SKM-1 (cell line): ENCODE results near the gene OLFML2B.
A peak's percentile ranks its signal among the peaks of the same experiment; 100 is the strongest.
"Not testable (repeated sequence)": the region's sequence is repeated elsewhere in the genome, so short reads cannot be mapped to it uniquely, and the experiment has no call there.

Experiments
- DNase-seq: peaks from one replicate; lab custom pipeline; 2025; ENCODE audit not compliant: unreplicated experiment; lab: John Stamatoyannopoulos, UW

The OLFML2B gene

DNA sequence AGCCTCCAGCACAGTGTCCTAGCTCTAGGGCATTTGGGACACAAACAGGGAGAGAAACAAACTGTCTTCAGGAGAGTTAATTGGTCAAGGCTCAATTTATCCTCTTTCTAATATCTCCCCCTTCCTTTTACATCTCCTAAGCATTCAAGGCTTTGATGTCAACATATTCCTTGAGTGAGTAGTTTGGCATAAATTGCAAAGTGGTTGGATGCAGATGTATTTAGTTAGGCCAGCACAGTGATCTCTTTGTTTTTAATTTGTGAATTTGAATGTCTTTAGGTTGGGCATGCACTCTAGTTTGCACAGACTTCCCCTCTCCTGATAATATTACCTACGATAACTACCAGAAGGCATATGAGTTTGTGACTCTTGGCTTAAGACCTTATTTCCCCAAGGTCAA, 12.5 kb upstream of the OLFML2B start:
- no peak for DNase-seq

DNA sequence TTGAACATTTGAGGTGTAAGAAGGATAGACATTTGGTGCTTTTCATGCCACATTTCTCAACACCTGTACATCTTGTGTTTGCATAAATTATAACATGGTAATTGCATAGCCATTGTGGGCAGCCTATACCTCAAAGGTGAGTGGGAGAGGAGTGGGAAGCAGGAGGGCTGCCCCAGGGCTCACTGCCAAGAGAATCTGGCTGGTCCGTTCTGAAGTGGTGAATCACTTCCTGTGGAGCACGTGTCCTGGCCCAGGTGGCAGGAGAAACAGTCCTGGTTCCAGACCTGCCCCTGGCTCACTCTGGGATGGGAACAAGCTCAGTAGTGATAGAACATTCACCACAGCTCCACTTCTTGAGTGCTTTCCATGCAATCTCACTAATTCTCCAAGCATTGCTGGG, 11.6 kb upstream of the OLFML2B start:
- DNase-seq = no peak

DNA sequence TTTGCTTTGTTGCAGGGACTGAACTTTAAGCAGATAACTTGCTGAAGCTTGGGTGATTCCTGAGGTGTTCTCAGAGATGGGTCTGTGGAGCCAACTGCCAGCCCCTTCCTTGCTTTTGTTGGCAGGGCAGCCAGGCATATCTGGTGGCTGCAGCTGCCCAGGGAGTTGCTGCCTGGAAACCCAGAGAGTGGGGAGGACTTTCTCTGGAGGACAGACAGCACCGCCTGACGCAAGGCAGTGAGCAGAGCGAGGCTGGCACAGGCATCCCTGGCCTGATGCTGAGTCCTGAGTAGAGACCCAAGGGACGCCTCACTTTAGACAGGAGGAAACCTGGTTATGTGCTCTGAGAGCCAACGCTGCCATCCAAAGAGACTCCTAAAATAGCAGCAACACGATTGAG, 9.8 kb upstream of the OLFML2B start:
- no peak for DNase-seq

DNA sequence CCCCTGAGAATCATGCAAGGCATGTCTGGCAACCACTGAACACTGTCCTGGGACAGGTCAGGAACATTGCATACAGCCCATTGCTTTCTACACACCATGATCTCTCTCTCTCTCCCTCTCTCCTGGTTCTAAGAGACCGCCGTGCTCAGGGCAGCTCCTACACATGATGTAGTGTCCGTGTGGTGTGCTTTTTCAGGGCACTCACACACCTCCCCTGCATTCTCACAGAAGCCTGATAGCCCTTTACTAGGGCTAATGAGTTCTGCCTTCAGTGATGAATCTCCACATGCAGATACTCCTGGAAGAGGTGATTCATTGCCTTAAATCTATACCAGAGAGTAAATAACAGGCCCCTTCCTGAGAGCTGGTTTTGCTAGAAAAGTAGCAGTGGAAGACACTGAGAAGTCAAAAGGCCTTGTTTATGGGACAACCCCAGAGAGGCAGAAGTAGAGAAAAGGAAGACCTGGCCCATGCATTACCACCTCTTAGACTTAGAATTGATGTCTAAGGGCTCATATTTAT, 7.2 kb upstream of the OLFML2B start:
- no peak for DNase-seq

DNA sequence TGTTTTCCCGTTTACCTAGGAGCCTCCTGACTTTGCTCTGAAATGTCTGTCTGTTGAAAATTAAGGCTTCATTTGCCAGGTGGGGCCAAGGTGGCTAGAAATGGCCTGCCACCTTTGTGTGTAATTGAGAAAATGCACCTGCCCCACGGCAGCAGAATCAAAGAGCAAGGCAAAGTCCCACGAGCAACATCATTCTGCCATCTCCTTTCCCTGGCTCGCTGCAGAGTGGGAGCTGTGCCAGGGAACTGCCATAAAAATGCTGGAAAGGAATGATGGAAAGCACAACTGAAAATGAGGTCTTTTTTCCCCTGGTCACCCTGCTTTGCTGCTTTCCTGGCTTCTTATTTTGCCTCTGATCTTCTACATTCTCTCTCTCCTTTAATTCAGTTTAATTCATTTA, 5.5 kb upstream of the OLFML2B start:
- DNase-seq = no peak

DNA sequence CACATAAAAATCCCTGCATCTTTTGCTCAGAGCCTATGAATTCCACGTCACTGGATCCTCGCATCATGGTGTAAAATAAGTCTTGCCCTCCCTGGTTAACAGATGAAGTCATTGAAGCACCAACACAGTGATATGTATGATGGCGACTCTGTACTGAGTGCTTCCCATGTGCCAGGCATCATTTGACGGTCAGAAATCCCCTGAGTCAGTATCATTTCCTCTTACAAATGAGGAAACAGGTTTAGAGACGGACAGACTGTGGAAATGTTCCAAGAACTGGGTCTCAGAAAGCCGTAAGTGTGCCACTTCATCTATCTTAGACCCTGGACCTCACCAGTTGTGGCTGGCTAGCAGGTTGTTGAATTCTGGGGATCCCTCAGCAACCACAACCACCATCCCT, 5.1 kb upstream of the OLFML2B start:
- peak; percentile 54 for DNase-seq

DNA sequence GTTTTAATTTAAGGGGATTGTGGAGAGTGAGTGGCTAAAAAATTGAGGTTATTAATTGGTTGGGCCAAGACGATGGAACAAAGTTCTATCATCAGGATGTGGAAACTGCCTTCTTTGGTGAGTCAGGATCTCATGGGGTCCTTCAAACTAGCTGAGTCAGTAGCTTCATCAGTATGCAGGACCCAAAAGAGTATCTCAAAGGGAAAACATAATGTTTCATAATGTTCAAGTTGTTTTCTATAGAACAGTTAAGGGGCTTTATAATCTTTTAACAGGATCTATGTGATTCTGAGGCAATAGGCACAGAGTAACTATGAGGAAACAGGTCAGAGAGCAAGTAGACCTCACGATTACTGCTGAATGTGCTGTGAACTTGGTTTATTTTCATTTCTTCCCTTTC, 3.2 kb upstream of the OLFML2B start:
- no peak for DNase-seq

DNA sequence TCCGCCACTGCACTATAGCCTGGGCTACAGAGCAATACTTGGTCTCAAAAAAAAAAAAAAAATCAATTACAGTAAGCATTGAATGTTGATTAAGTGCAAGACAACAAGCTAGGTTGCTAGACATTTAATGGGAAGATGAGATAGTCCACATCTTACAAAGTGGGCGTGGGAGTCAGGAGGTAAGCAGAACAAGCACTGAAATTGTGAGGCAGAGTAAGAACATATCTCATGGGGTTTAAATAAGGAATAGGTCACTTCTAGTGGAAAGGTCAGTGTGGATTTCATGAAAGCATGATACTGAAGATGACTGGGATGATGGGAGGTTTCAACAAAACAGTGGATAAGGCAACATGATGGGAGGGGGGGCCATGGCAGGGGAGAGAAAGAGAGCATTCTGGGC, 1.9 kb upstream of the OLFML2B start:
- DNase-seq = no peak

DNA sequence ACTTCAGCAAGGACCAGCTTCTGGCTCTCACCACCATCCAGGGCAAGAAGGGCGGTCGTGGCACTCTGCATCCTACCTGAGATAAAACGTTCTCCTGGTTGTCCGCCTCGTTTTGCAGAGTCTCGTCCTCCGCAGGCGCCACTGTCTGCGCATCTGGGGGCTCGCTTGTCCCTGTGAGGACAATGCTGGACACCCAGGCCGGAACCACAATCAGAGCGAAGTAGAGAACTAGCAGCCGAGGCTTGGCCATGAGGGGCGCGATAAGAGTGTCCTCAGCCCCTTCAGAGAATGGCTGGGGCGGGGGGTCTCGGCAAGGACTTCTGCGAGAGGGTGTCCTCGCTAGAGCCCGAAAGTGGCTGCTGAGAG, 505 bp downstream of the OLFML2B start:
- no peak for DNase-seq

DNA sequence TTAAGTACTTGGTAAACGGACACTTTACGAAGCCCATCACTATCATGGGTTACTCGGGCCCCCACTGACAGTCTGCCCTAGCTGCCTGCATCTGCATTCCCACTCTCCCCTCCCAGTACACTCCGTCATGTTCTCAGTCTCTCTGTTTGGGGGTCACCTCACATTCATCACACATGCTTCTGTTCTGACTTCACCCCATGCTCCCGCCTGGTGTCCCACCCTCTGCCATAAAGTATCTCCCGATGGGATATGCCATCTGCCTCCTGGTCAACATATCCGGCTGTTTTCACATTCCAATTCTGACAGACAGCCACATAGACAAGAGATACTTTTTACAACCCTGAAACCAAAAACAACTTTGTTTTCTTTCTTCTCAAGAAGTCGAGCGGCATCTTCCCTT, 1.0 kb downstream of the OLFML2B start:
- no peak for DNase-seq

DNA sequence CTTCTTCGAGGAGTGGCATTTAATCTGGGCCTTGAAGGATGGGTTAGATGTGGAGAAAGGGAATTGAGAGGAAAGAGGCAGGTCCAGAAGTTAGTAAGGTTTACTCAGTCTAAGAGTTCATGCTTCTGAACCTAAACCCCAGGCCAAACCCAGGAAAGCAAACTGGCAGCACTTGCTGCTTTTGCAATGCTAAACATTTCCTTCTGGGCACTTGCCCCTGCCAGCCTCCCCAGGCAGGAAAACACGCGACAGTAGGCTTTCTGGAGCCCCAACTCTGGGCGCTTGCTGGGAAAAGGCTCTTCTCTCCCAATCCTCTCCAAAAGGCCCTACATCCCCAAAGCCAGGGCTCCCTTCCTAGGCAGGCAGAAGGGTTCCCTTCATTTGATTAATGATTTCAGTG, 2.5 kb downstream of the OLFML2B start:
- DNase-seq = no peak

DNA sequence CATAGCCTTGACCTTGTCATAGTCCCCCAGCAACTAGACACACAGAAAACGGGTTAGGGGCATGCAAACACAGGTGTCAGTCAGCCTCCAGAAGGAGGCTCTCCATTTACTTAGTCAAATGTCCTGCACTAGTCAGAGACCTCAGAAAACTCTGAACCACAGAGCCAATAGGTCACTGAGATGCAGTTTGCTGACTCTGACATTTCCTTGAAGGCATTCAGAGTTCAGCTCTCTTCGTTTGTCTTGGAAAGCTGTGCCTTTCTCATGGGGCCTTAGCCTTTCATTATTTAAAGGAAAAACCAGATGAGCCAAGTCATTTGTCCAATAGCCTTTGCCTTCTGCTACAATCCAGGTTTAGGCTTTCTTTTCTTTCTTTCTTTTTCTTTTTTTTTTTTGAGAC, 3.5 kb downstream of the OLFML2B start:
- no peak for DNase-seq

DNA sequence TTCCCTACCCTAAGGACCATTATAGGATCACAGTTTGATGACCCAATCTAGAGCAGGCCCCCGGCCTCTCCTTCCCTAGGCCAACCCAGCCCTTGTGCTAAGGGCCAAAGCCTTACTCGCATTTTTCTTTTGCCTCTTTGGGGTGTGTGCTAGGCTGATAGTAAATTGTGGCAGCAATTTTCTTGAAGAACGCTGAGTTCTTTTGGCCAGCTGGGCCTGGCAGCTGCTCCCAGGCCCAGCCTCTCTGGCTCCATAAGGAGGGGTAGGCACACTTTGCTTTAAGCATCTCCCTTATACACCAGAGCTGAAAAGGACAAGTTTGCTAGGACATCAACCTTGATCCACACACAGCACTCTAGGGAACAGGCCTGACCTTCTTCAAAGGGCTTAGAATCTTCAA, 4.2 kb downstream of the OLFML2B start:
- DNase-seq = no peak

DNA sequence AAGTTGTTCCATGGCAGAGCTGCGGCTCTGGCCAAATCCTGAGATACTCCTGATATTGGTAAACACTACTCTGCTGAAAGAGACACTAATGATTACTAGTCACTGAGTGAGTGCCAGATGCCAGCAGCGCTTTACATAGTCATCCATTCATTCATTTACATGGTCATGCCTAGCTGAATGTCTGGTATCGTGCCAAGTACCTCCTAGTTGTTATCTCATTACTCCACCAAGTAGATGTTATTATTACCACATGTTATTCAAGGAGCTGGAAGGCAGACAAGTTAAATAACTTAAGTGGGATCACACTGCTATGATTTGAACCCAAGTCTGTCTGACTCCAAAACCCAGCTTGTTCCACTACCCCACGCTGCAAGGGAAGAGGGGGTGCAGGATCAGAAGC, 4.7 kb downstream of the OLFML2B start:
- no peak for DNase-seq

DNA sequence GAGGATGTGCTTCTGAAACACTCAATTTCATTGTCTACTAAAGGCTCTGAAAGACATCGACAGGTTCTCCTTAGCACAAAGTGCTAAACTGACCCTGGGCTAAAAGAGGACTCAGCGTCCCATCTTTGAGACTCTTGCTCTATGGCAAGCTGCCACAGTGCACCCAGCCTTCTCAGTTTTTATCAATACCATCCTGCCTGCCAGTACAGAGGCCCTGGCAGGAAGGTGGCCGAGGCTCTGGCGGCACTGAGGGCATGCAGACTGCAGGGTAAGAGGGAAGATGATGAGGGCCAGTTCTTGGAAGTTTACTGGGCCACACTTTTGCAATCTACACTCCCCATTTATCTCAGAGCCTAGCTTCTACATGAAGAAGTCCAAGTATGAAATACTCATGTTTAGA, 5.3 kb downstream of the OLFML2B start:
- DNase-seq = no peak

DNA sequence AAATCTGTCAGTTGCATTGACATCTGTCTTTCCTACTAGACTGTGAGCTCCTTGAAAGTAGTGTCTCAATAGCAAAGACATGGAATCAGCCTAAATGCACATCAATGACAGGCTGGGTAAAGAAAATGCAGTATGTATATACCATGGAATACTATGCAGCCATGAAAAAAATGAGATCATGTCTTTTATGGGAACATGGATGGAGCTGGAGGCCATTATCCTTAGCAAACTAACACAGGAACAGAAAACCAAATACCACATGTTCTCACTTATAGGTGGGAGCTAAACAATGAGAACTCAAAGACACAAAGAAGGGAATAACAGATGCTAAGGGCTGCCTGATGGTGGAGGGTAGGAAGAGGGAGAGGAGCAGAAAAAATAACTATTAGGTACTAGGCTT, 5.9 kb downstream of the OLFML2B start:
- DNase-seq = not testable (repeated sequence)

DNA sequence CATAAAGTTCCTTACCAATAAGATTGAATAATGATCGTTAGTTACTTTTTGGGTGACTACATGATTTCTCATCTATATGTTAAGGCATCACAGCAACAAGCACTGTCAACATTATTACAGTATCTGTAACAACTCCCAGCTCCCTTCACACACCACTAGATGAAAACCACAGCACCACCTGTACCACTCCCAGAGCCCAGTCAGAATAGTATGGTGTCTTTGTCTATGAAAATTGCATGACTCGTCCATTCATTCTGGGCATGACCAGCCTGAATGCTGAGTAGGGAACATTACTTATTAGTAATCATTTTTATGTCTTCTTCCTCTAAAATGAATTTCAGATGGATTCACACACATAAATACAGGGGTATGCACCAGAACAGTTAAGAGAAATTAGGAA, 7.0 kb downstream of the OLFML2B start:
- DNase-seq = no peak

DNA sequence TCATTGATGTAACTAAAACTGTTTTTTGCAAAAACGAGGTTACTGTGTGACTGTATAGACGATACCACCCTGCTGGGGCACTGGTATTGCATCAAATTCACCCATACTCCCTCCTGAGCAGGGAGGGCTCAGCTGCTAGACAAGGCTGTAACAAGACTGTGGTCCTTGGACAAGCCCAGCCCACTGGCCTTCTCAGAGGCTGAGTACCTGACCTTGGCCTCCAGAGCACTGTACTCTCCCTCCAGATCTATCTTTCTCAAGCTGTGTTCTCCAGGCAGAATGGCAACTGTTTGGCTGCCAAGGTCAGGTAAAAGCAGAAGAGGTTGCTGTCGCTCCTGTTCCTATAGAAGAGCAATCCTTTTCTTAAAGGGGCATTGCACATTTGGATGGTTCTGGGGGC, 8.5 kb downstream of the OLFML2B start:
- DNase-seq = no peak

DNA sequence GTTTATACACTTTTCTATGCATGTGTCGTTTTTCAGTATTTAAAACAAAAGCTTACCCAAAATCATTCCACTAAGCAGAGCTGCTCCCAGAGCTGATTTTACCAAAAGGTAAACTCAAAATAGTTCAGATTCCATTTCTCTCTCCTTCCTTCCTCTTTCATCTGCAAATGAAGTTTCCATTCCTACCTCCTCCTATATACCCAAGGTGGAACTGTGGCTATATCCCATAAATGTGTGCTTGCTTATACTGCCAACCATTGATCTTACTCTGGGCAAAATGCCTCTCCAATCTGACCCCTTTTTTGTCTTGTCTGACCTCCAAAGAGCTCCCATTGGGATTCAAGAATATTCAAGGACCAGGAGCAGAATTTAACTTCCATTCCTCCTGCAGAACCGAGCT, 9.5 kb downstream of the OLFML2B start:
- no peak for DNase-seq

DNA sequence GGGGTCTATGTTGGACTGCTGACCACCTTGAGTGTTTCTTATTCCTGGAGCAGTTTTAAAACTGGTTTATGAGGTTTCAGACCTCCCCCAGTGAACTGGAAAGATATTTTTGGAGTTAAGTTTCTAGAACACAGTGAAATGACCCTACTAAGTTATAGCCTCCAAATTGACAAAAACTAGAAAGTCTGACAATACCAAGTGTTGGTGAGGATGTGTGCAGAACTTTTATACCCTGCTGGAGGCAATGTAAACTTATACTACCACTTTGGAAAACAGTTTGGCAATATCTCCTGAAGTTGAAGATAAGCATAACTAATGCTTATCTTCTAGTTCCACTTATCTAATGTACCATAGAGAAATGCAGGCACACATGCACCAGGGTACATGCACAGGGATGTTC, 10.4 kb downstream of the OLFML2B start:
- DNase-seq = no peak

DNA sequence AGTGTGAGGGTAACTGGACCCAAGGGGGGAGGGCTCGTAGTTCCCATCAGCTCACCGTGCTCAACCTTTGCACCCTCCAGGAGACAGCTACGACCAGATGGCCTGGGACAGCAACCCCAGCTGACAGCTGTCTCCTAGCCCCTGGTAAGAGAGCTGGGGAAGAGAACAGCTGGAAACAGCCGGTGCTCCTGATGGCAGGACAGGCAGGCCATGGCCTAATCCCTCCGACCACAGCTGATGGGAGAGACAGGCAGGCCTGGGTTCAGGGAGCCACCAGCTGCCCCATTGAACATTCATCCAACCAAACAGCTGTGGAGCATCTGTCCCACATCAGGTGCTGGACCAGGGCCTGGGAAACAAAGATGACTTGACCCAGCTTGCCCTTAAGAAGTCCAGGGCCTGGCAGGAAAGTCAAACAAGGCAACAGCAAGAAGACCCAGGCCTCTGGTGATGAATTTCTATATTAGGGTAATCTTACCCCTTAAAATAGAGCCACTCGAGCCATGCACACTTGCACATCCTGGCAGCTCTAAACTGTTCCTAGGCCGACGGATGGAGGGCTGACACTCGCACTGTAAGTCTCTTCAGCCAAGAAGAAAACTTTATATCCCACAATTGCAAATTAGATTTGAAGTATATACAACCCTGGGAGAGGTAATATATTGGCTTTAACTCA, 12.2 kb downstream of the OLFML2B start:
- no peak for DNase-seq

DNA sequence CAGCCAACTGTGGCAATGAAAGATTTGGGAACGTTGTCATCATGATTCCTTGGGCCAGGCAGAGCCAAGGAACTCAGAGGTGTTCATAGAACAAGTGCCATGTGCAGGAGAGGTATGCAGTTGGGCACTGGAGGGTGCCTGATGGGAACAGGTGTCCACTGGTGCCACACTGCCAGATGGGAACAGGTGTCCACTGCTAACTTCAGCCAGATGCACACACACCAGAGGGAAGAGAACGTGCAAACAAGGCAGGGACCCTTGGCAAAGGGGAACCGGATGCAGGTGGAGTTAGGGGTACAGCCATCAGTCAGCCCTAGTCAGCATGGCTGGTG, 13.5 kb downstream of the OLFML2B start:
- DNase-seq = no peak

DNA sequence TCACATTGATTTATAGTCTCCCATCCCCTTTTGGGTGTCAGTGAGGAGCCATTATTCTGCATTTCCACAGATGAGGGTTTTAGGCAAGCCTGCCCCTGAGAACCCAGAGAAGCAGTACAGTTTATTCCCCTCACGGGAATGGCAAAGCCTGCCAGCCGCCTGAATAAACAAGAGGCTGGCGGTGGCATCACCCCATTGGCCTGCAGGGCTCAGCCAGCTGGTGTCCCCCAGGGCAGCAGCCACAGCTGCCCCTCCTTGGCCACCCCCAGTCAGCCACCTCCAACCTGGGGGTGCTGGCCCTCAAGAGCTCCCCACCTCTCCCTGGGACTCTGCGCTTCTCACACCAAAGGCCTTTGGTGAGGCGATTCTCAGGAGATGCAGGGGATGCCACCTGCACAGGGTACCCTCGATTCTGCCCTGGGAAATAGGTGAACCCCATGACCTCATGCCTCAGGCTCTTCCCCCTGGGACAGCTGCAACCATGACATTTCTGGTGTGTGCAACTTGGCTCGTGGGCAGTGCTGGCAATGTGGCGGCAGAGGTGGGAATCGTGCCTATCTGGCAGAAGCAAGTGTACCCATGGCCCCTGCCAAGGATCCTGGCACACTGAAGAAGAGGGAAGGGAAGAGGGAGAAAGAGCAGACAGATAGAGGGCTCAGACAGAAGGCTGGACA, 14.0 kb downstream of the OLFML2B start:
- no peak for DNase-seq
